ENCODE data around the gene PRR5. TPM values are rescaled to one million over a fixed set of nuclear protein-coding genes. Genes with fewer than 3 reads are reported as not detected.

The PRR5 gene
- total and polyA plus RNA-seq, 2 donors (not counting 1 experiment from before 2014, with no cell fraction given), result 18.4 to 36.1 TPM

DNA sequence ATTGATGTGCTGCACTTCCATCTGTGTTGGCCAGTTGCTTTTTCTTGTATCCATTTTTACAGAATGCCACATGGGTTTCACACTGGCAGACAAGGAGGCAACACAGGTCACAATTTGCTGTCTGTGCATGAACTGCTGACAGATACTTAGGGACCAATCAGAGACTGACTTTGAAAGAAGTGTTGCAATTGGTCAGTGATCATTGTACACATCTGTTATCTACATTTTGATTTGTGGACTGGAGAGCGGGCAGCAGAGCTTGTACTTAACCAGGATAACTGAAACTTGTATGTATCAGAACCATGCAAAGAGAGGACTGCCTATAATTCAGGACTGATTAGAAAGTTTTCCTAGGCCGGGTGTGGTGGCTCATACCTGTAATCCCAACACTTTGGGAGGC, 21.8 kb downstream of the PRR5 start:
- Histone ChIP-seq H3K27ac (ENCODE audit: low read length in 2 of 2) (no peak overlapping the region), H3K36me3 (replicated peaks in 1 of 2; ENCODE audit: control extremely low read depth in 1 of 2, control insufficient read depth in 1 of 2, extremely low read depth in 1 of 2, insufficient read depth in 2 of 2, low read length in 1 of 2) (peaks cover 0 to 12% of the 10 kb centered on the region in 2 experiments), H3K9ac (ENCODE audit: low read length) (no peak overlapping the region), H4K20me1 (ENCODE audit: control insufficient read depth, insufficient read depth, low read length, poor library complexity, severe bottlenecking) (no peaks in the 10 kb centered on the region), H3K4me1 (ENCODE audit: control insufficient read depth in 2 of 2, insufficient read depth in 2 of 2, low read length in 2 of 2) (peaks cover 0 to 6% of the 10 kb centered on the region in 2 donors), H3K4me3 (ENCODE audit: control extremely low read depth in 1 of 5, extremely low read depth in 1 of 5, insufficient read depth in 1 of 5, low read depth in 2 of 5, low read length in 4 of 5) (no peak overlapping the region), H2AFZ (ENCODE audit: insufficient read depth, low read depth, low read length, poor library complexity, severe bottlenecking) (no peak overlapping the region), H3K27me3 (replicated peaks in 1 of 4; ENCODE audit: control extremely low read depth in 1 of 4, control insufficient read depth in 3 of 4, insufficient read depth in 4 of 4, low read length in 3 of 4) (no peaks in the 10 kb centered on the region), H3K4me2 (replicated peaks; ENCODE audit: low read depth, low read length, poor library complexity, severe bottlenecking) (no peak overlapping the region), H3K9me3 (ENCODE audit: control extremely low read depth in 1 of 3, control insufficient read depth in 2 of 3, insufficient read depth in 1 of 3, low read length in 2 of 3) (no peaks in the 10 kb centered on the region), H3K79me2 (ENCODE audit: control insufficient read depth, insufficient read depth, low read length) (peaks cover 3% of the 10 kb centered on the region)
- H3K4me3 Mint-ChIP-seq, result no peak overlapping the region
- no peaks in the 10 kb centered on the region for H3K9me3 Mint-ChIP-seq (ENCODE audit: insufficient read depth)
- ChIA-PET POLR2A (no interaction called here), CTCF (no interaction called here)
- TF ChIP-seq EZH2 (IDR thresholded peaks at IDR 0.05; ENCODE audit: borderline replicate concordance, insufficient read depth, low read depth, low read length, poor library complexity, severe bottlenecking), result no peak
- no peak for TF ChIP-seq CTCF (IDR thresholded peaks at IDR 0.05)
- WGBS (ENCODE audit: insufficient coverage), result 92% methylated on average over 2 of the region's 2 CpGs
- DNase-seq (no peak), ATAC-seq (ENCODE audit: low read depth) (no peak)
- H3K4me1 Mint-ChIP-seq, result peaks cover 8% of the 10 kb centered on the region
- no peak overlapping the region for H3K27ac Mint-ChIP-seq
- no peaks in the 10 kb centered on the region for H3K27me3 Mint-ChIP-seq
- intact Hi-C loops (cut with micrococcal nuclease), result no loop called here

- Histone ChIP-seq H3K4me2 (replicated peaks; ENCODE audit: low read depth, low read length, poor library complexity, severe bottlenecking) (no peak overlapping the region), H3K9me3 (ENCODE audit: control extremely low read depth in 1 of 3, control insufficient read depth in 2 of 3, insufficient read depth in 1 of 3, low read length in 2 of 3) (no peaks in the 10 kb centered on the region), H4K20me1 (ENCODE audit: control insufficient read depth, insufficient read depth, low read length, poor library complexity, severe bottlenecking) (no peaks in the 10 kb centered on the region), H3K36me3 (replicated peaks in 1 of 2; ENCODE audit: control extremely low read depth in 1 of 2, control insufficient read depth in 1 of 2, extremely low read depth in 1 of 2, insufficient read depth in 2 of 2, low read length in 1 of 2) (peaks cover 0 to 12% of the 10 kb centered on the region in 2 experiments), H3K79me2 (ENCODE audit: control insufficient read depth, insufficient read depth, low read length) (peaks cover 3% of the 10 kb centered on the region), H3K4me3 (ENCODE audit: control extremely low read depth in 1 of 5, extremely low read depth in 1 of 5, insufficient read depth in 1 of 5, low read depth in 2 of 5, low read length in 4 of 5) (no peak overlapping the region), H3K9ac (ENCODE audit: low read length) (no peak overlapping the region), H3K27ac (ENCODE audit: low read length in 2 of 2) (no peak overlapping the region), H3K4me1 (ENCODE audit: control insufficient read depth in 2 of 2, insufficient read depth in 2 of 2, low read length in 2 of 2) (peaks cover 0 to 8% of the 10 kb centered on the region in 2 donors), H3K27me3 (replicated peaks in 1 of 4; ENCODE audit: control extremely low read depth in 1 of 4, control insufficient read depth in 3 of 4, insufficient read depth in 4 of 4, low read length in 3 of 4) (no peaks in the 10 kb centered on the region), H2AFZ (ENCODE audit: insufficient read depth, low read depth, low read length, poor library complexity, severe bottlenecking) (no peak overlapping the region)
- H3K4me1 Mint-ChIP-seq, result peaks cover 10% of the 10 kb centered on the region
- TF ChIP-seq EZH2 (IDR thresholded peaks at IDR 0.05; ENCODE audit: borderline replicate concordance, insufficient read depth, low read depth, low read length, poor library complexity, severe bottlenecking) (no peak), CTCF (IDR thresholded peaks at IDR 0.05) (no peak)
- no peak for ATAC-seq (ENCODE audit: low read depth)
- H3K27me3 Mint-ChIP-seq, result no peaks in the 10 kb centered on the region
- no peak for DNase-seq
- CTCF ChIA-PET, result interaction anchor here (0.7 kb wide), 1 partner anchor 22 kb away, joined by 5 read pairs; the partner anchor contains the start of gene PRR5
- no peak overlapping the region for H3K27ac Mint-ChIP-seq
- POLR2A ChIA-PET, result no interaction called here
- H3K9me3 Mint-ChIP-seq (ENCODE audit: insufficient read depth), result no peaks in the 10 kb centered on the region
- no peak overlapping the region for H3K4me3 Mint-ChIP-seq
- intact Hi-C loops (cut with micrococcal nuclease), result no loop called here
- WGBS (ENCODE audit: insufficient coverage), result 100% methylated on average over 2 of the region's 6 CpGs
Observed at GRCh38 chr22:44724416-44724815, 22.4 kb downstream of the PRR5 start.

Measured in B cell (primary cell).